GM12864 (cell line): ENCODE measurements around the gene ATL2.
A peak's percentile ranks its signal among the peaks of the same experiment; 100 is the strongest.
"Not testable (repeated sequence)": the region's sequence is repeated elsewhere in the genome, so short reads cannot be mapped to it uniquely, and the experiment has no call there.

ENCODE experiments used
- DNase-seq: peaks from one replicate; pipeline ENCODE4 v3.0.0-alpha.2; 2011; ENCODE audit warnings: low read depth
- H3K4me3 ChIP-seq: 2 replicates; pipeline ENCODE4 v1.5.1; 2011; ENCODE audit warnings: mild to moderate bottlenecking, low read depth, low read length, control low read depth
- CTCF ChIP-seq: IDR thresholded peaks from 2 replicates; pipeline ENCODE4 v1.5.1; 2011; ENCODE audit warnings: low read depth, mild to moderate bottlenecking, moderate library complexity, low read length, control low read depth, inconsistent platforms; ENCODE audit errors: missing control alignments

The ATL2 gene

GRCh38 chr2:38416296-38417036 is 39.4 kb upstream of the ATL2 start:
- no peak overlapping the region for H3K4me3 ChIP-seq
- no peak for DNase-seq
- no peak for TF ChIP-seq CTCF

GRCh38 chr2:38415728-38416291 is 38.7 kb upstream of the ATL2 start:
- H3K4me3 ChIP-seq, result no peak overlapping the region
- TF ChIP-seq CTCF, result no peak
- no peak for DNase-seq

GRCh38 chr2:38415023-38415422 is 38.0 kb upstream of the ATL2 start:
- TF ChIP-seq CTCF, result no peak
- DNase-seq, result no peak
- no peak overlapping the region for H3K4me3 ChIP-seq

- DNase-seq, H3K4me3 ChIP-seq: not testable (repeated sequence)
These were observed 35.3 kb upstream of the ATL2 start for GRCh38 chr2:38412235-38412871.

- peak; percentile 37 for DNase-seq
- no peak overlapping the region; the same call in 1 of the 2 replicates for H3K4me3 ChIP-seq
- TF ChIP-seq CTCF, result no peak
These were observed 32.4 kb upstream of the ATL2 start for GRCh38 chr2:38409156-38410102.

GRCh38 chr2:38407111-38407682 is 30.1 kb upstream of the ATL2 start:
- DNase-seq, result no peak
- no peak overlapping the region for H3K4me3 ChIP-seq
- TF ChIP-seq CTCF, result no peak
